OCI-LY1 (cell line): ENCODE data around the gene TMEM11.

Experiments used
- H2AFZ ChIP-seq: fragments of 200-600 bp; sonication (generic), shearing (Covaris generic); 2 replicates; pipeline ENCODE4 v1.6.0; 2014; ENCODE audit warnings: antibody characterized with exemption, mild to moderate bottlenecking, low read length
- H3F3A ChIP-seq: fragments of 200-600 bp; sonication (generic), shearing (Covaris generic); 2 replicates; pipeline ENCODE4 v1.6.0; 2014; ENCODE audit warnings: mild to moderate bottlenecking, antibody characterized with exemption, low read length, moderate library complexity; ENCODE audit not compliant: insufficient read depth
- H3K27ac ChIP-seq: fragments of 200-600 bp; sonication (generic); 2 replicates; pipeline ENCODE4 v1.5.1; 2014; ENCODE audit warnings: low read length, mixed run types, mild to moderate bottlenecking, low read depth; ENCODE audit not compliant: poor library complexity, severe bottlenecking
- H3K27me3 ChIP-seq: fragments of 200-600 bp; sonication (generic); 2 replicates; pipeline ENCODE4 v1.6.0; 2014; ENCODE audit warnings: antibody characterized with exemption, mild to moderate bottlenecking, low read length, moderate library complexity; ENCODE audit not compliant: insufficient read depth
- H3K36me3 ChIP-seq: fragments of 200-600 bp; sonication (generic); 2 replicates; pipeline ENCODE4 v1.6.1; 2014; ENCODE audit warnings: mild to moderate bottlenecking, antibody characterized with exemption, low read length, moderate library complexity, mixed read lengths; ENCODE audit not compliant: insufficient read depth
- H3K4me1 ChIP-seq: fragments of 200-600 bp; sonication (generic); 2 replicates; pipeline ENCODE4 v1.5.1; 2014; ENCODE audit warnings: mild to moderate bottlenecking, low read length, moderate library complexity; ENCODE audit not compliant: insufficient read depth, severe bottlenecking
- H3K4me2 ChIP-seq: fragments of 200-600 bp; sonication (generic), shearing (Covaris generic); 2 replicates; pipeline ENCODE4 v1.6.1; 2014; ENCODE audit warnings: low read length
- H3K4me3 ChIP-seq: fragments of 200-600 bp; sonication (generic); 2 replicates; pipeline ENCODE4 v1.5.1; 2014; ENCODE audit warnings: low read length, low read depth, mild to moderate bottlenecking, mixed read lengths; ENCODE audit not compliant: poor library complexity, severe bottlenecking
- H3K79me2 ChIP-seq: fragments of 200-600 bp; shearing (Covaris generic); 2 replicates; pipeline ENCODE4 v1.6.1; 2016; ENCODE audit warnings: mixed run types, low read length, mixed read lengths; ENCODE audit not compliant: insufficient read depth
- H3K9ac ChIP-seq: fragments of 200-600 bp; sonication (generic), shearing (Covaris generic); 2 replicates; pipeline ENCODE4 v1.6.1; 2014; ENCODE audit warnings: mild to moderate bottlenecking, low read length, mixed read lengths
- H3K9me2 ChIP-seq: fragments of 200-600 bp; sonication (generic), shearing (Covaris generic); 2 replicates; pipeline ENCODE4 v1.6.1; 2014; ENCODE audit warnings: low read depth, mild to moderate bottlenecking, low read length, mixed read lengths
- H3K9me3 ChIP-seq: fragments of 200-600 bp; shearing (Covaris generic); 2 replicates; pipeline ENCODE4 v1.6.1; 2014; ENCODE audit warnings: low read length, mixed read lengths
- H4K20me1 ChIP-seq: fragments of 200-600 bp; sonication (generic), shearing (Covaris generic); 2 replicates; pipeline ENCODE4 v1.6.0; 2016; ENCODE audit warnings: mild to moderate bottlenecking, low read length; ENCODE audit not compliant: insufficient read depth
- EZH2 ChIP-seq: fragments of 200-600 bp; sonication (generic), shearing (Covaris generic); IDR thresholded peaks from 2 replicates; pipeline ENCODE4 v1.8.0; 2017; ENCODE audit warnings: borderline replicate concordance, mixed run types, mild to moderate bottlenecking, antibody characterized with exemption, low read length, moderate library complexity, mixed read lengths
- TF ChIP-seq, protein P1 (sequence below): fragments of 200-600 bp; sonication (generic), shearing (Covaris generic); IDR thresholded peaks from 2 replicates; pipeline ENCODE4 v1.5.1; 2017; ENCODE audit warnings: mild to moderate bottlenecking, antibody characterized with exemption, low read length, moderate library complexity, mixed read lengths

The TMEM11 gene

DNA sequence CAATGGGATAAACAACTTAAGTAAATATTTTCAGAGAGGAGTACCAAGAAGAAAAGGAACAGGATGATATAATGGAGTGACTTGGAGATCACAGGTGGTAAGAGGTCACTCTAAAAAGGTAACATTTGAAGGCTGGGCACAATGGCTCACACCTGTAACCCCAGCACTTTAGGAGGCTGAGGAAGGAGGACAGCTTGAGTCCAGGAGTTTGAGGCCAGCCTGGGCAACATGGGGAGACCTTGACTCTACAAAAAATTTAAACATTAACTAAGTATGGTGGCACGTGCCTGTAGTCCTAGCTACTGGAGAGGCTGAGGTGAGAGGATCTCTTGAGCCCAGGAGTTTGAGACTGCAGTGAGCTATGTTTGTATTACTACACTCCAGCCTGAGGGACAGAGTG is 3.4 kb upstream of the TMEM11 start:
- Histone ChIP-seq H3K4me1 (peaks cover 25% of the 10 kb centered on the region), H3K27me3 (no peaks in the 10 kb centered on the region), H3K79me2 (peaks cover 15% of the 10 kb centered on the region), H2AFZ (no peak overlapping the region), H3F3A (no peaks in the 10 kb centered on the region), H3K27ac (no peak overlapping the region), H3K36me3 (peaks cover 37% of the 10 kb centered on the region), H3K9me2 (no peaks in the 10 kb centered on the region), H4K20me1 (no peaks in the 10 kb centered on the region), H3K9me3 (no peaks in the 10 kb centered on the region; the same call in 1 of the 2 replicates), H3K4me2 (no peak overlapping the region), H3K4me3 (no peak overlapping the region), H3K9ac (no peak overlapping the region)
- TF ChIP-seq EZH2, result no peak
- TF ChIP-seq, protein P1, sequence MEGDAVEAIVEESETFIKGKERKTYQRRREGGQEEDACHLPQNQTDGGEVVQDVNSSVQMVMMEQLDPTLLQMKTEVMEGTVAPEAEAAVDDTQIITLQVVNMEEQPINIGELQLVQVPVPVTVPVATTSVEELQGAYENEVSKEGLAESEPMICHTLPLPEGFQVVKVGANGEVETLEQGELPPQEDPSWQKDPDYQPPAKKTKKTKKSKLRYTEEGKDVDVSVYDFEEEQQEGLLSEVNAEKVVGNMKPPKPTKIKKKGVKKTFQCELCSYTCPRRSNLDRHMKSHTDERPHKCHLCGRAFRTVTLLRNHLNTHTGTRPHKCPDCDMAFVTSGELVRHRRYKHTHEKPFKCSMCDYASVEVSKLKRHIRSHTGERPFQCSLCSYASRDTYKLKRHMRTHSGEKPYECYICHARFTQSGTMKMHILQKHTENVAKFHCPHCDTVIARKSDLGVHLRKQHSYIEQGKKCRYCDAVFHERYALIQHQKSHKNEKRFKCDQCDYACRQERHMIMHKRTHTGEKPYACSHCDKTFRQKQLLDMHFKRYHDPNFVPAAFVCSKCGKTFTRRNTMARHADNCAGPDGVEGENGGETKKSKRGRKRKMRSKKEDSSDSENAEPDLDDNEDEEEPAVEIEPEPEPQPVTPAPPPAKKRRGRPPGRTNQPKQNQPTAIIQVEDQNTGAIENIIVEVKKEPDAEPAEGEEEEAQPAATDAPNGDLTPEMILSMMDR, result no peak

DNA sequence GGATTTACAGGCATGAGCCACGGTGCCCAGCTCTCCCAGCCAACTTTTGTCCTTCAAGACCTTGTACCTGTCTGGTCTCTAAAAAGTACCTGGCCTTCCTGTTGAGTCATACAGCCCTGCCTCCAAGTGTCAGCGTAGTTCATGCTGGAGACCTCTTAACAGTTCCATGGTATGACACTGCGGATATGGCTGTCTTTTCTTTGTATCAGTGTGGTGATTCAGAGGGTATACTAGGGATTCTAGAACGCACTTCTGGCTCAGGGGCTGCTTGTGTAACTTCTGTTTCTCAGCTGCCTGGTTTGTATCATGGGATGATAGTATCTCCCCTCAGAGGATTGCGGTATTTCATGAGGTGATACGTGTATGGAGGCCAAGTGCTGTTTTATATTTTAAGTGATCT is 2.0 kb upstream of the TMEM11 start:
- H3K4me2 ChIP-seq, result peak overlapping the region; percentile 92
- no peaks in the 10 kb centered on the region for H4K20me1 ChIP-seq
- no peaks in the 10 kb centered on the region for H3F3A ChIP-seq
- H3K4me1 ChIP-seq, result peaks cover 39% of the 10 kb centered on the region
- peaks cover 34% of the 10 kb centered on the region; the same call in 1 of the 2 replicates for H3K36me3 ChIP-seq
- H3K4me3 ChIP-seq, result no peak overlapping the region
- H3K9ac ChIP-seq, result no peak overlapping the region; the same call in 1 of the 2 replicates
- no peak overlapping the region for H3K27ac ChIP-seq
- H3K79me2 ChIP-seq, result peaks cover 29% of the 10 kb centered on the region
- no peak overlapping the region for H2AFZ ChIP-seq
- no peaks in the 10 kb centered on the region for H3K9me3 ChIP-seq
- no peaks in the 10 kb centered on the region for H3K9me2 ChIP-seq
- H3K27me3 ChIP-seq, result no peaks in the 10 kb centered on the region
- no peak for TF ChIP-seq EZH2
- TF ChIP-seq, protein P1, result no peak

DNA sequence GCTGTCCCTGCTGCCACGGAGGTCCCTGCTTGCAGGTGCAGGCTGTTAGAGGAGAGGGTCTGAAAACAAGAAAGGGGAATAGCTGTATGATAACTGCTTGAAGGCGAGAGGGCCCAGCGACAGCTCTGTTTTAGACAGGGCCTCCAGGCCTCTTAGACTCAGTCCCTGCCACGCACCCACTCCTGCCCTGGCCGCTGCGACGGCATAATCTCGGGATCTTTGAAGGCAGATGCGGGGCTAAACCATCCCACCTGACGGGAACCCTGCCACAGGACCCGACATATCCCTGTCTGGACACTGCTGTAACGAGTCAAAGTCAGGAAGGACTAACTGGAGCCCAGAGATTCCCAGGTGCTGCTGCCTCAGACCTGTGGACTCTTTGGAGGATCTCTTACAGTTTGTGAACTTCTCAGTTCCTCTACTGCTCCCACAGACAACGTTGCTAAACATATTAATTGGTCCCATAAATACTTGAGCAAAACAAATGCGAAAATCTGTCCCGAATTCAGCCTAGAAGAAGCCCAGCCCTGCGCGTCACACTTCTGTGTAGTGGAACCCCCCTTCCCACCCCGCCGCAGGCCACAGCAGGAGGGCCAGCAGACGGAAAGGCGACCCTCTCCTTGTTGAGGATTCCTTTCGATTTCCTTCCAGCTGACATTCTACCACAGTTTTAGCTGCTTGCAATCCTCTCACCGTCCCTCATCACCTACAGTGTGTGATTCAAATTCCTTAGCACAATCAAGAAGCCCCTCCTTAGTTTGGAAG is 998 bp upstream of the TMEM11 start:
- Histone ChIP-seq H3K4me3 (peak overlapping the region; percentile 99), H4K20me1 (no peaks in the 10 kb centered on the region), H3F3A (no peaks in the 10 kb centered on the region), H2AFZ (no peak overlapping the region), H3K9me3 (no peaks in the 10 kb centered on the region), H3K79me2 (peaks cover 39% of the 10 kb centered on the region), H3K27ac (peak overlapping the region; percentile 69), H3K27me3 (no peaks in the 10 kb centered on the region), H3K9ac (peak overlapping the region; percentile 100), H3K4me1 (peaks cover 48% of the 10 kb centered on the region), H3K4me2 (peak overlapping the region; percentile 92), H3K36me3 (peaks cover 36% of the 10 kb centered on the region; the same call in 1 of the 2 replicates), H3K9me2 (no peaks in the 10 kb centered on the region)
- TF ChIP-seq, protein P1, result no peak
- no peak for TF ChIP-seq EZH2
